H1 (cell line): ENCODE measurements around the gene AFAP1L1. TPM values are rescaled to one million over a fixed set of nuclear protein-coding genes. Genes with fewer than 3 reads are reported as not detected.

ENCODE experiments used
- BCL11A ChIP-seq, 2 experiments: IDR thresholded peaks; one replicate each; pipeline ENCODE4 v1.6.1; 2011; ENCODE audit warnings: low read depth in 2 of 2, low read length in 2 of 2, mild to moderate bottlenecking in 2 of 2
- JUN ChIP-seq: IDR thresholded peaks from 2 replicates; pipeline ENCODE4 v1.6.1; 2011; ENCODE audit warnings: low read depth, mild to moderate bottlenecking, improper control_type of control experiment, low read length
- MAFK ChIP-seq: IDR thresholded peaks from 2 replicates; pipeline ENCODE4 v1.6.1; 2012; ENCODE audit warnings: low read depth, mild to moderate bottlenecking, improper control_type of control experiment, low read length
- RAD21 ChIP-seq, 2 experiments: IDR thresholded peaks in 1 of 2; conservative IDR thresholded peaks in 1 of 2; 2 replicates each; pipeline ENCODE4 v1.6.1; 2011; ENCODE audit warnings: low read depth in 2 of 2, low read length in 2 of 2, improper control_type of control experiment in 1 of 2, inconsistent platforms in 1 of 2, mild to moderate bottlenecking in 1 of 2, moderate library complexity in 1 of 2
- SAP30 ChIP-seq: fragments of 300-600 bp; sonication (generic); IDR thresholded peaks from 2 replicates; pipeline ENCODE4 v1.7.1; 2012; ENCODE audit warnings: low read length, moderate library complexity, mild to moderate bottlenecking, inconsistent platforms; ENCODE audit not compliant: insufficient read depth, insufficient replicate concordance
- SIN3A ChIP-seq, 2 experiments: IDR thresholded peaks in 1 of 2; conservative IDR thresholded peaks in 1 of 2; 2 replicates each; pipeline ENCODE4 v1.6.1; 2011 to 2012; ENCODE audit warnings: low read length in 2 of 2, improper control_type of control experiment in 1 of 2, low read depth in 1 of 2, mild to moderate bottlenecking in 1 of 2
- SUZ12 ChIP-seq: fragments of 200-600 bp; sonication (generic); IDR thresholded peaks from 2 replicates; pipeline ENCODE4 v1.6.1; 2012; ENCODE audit warnings: mild to moderate bottlenecking, inconsistent platforms, low read length, moderate library complexity, mixed read lengths
- TAF7 ChIP-seq: optimal IDR thresholded peaks from 2 replicates; pipeline ENCODE3; 2011; ENCODE audit warnings: low read depth, mild to moderate bottlenecking, inconsistent platforms, low read length, moderate library complexity, borderline replicate concordance
- polyA plus RNA-seq, 7 experiments: library from polyadenylated mRNA; depleted of rRNA in 3 of 7; stranded (reverse) in 5 of 7; unstranded in 2 of 7; fragments of >200 nt in 5 of 7; fragments of 200-250 nt in 2 of 7; gene quantifications; 1 replicate in 5 of 7; 2 replicates in 1 of 7; 4 replicates in 1 of 7; pipeline versions ENCODE4 v1.2.1 to v1.2.3, GENCODE V29; 2011 to 2013; ENCODE audit warnings: missing spikeins in 2 of 7, mixed read lengths in 2 of 7
- total RNA-seq: library from RNA; stranded (reverse); fragmentation: NEBNext Ultra II Directional; extraction: Animal tissue kit (Norgen Biotek cat#: 25700); gene quantifications from 2 replicates; pipeline ENCODE4 v1.2.1, GENCODE V29; 2021
- TF ChIP-seq, protein P1 (sequence below): fragments of 300-600 bp; sonication (generic); IDR thresholded peaks from 2 replicates; pipeline ENCODE4 v1.7.1; 2012; ENCODE audit warnings: low read length, moderate library complexity, mild to moderate bottlenecking, inconsistent platforms; ENCODE audit not compliant: insufficient replicate concordance

AFAP1L1 gene
- total and polyA plus RNA-seq, 2 of the 8 experiments (the other 6 are each of a cell fraction or from before 2014, with no cell fraction given) = 0.79 to 4.7 TPM

DNA sequence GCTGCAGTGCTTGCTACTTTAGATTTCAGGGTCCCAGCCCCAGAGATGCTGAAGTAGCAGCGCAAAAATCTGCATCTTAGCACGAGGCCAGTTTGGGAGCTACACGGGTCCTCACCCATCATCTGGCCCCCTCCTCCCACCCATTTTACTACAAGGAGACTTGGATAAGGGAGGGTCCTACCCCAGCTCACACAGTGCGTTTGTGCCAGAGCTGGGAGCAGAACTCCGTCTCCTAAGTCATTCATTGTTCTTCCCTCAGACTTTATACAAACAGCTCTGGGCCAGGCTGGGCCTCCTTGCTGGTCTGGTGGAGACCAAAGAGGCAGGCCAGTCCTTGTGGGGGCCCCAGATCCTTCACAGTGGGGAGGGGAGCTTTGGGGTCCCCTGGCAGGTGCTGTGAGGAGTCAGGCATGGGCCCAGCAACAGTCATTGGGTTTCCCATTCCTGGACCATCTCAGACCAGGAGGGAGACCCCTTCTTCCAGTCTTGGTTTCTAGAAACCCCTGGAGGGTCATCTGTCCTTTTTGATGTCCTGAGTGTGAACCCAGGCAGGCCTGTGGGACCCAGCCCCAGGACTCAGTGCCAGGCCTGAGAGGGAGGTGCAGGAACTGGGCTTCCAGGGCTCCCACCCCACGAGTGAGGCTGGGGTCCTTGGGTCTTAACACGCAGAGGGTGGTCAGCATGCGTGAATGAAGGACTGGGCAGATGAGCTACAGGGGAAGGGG lies 109.8 kb downstream of the AFAP1L1 start (continued):
- TF ChIP-seq, protein P1, sequence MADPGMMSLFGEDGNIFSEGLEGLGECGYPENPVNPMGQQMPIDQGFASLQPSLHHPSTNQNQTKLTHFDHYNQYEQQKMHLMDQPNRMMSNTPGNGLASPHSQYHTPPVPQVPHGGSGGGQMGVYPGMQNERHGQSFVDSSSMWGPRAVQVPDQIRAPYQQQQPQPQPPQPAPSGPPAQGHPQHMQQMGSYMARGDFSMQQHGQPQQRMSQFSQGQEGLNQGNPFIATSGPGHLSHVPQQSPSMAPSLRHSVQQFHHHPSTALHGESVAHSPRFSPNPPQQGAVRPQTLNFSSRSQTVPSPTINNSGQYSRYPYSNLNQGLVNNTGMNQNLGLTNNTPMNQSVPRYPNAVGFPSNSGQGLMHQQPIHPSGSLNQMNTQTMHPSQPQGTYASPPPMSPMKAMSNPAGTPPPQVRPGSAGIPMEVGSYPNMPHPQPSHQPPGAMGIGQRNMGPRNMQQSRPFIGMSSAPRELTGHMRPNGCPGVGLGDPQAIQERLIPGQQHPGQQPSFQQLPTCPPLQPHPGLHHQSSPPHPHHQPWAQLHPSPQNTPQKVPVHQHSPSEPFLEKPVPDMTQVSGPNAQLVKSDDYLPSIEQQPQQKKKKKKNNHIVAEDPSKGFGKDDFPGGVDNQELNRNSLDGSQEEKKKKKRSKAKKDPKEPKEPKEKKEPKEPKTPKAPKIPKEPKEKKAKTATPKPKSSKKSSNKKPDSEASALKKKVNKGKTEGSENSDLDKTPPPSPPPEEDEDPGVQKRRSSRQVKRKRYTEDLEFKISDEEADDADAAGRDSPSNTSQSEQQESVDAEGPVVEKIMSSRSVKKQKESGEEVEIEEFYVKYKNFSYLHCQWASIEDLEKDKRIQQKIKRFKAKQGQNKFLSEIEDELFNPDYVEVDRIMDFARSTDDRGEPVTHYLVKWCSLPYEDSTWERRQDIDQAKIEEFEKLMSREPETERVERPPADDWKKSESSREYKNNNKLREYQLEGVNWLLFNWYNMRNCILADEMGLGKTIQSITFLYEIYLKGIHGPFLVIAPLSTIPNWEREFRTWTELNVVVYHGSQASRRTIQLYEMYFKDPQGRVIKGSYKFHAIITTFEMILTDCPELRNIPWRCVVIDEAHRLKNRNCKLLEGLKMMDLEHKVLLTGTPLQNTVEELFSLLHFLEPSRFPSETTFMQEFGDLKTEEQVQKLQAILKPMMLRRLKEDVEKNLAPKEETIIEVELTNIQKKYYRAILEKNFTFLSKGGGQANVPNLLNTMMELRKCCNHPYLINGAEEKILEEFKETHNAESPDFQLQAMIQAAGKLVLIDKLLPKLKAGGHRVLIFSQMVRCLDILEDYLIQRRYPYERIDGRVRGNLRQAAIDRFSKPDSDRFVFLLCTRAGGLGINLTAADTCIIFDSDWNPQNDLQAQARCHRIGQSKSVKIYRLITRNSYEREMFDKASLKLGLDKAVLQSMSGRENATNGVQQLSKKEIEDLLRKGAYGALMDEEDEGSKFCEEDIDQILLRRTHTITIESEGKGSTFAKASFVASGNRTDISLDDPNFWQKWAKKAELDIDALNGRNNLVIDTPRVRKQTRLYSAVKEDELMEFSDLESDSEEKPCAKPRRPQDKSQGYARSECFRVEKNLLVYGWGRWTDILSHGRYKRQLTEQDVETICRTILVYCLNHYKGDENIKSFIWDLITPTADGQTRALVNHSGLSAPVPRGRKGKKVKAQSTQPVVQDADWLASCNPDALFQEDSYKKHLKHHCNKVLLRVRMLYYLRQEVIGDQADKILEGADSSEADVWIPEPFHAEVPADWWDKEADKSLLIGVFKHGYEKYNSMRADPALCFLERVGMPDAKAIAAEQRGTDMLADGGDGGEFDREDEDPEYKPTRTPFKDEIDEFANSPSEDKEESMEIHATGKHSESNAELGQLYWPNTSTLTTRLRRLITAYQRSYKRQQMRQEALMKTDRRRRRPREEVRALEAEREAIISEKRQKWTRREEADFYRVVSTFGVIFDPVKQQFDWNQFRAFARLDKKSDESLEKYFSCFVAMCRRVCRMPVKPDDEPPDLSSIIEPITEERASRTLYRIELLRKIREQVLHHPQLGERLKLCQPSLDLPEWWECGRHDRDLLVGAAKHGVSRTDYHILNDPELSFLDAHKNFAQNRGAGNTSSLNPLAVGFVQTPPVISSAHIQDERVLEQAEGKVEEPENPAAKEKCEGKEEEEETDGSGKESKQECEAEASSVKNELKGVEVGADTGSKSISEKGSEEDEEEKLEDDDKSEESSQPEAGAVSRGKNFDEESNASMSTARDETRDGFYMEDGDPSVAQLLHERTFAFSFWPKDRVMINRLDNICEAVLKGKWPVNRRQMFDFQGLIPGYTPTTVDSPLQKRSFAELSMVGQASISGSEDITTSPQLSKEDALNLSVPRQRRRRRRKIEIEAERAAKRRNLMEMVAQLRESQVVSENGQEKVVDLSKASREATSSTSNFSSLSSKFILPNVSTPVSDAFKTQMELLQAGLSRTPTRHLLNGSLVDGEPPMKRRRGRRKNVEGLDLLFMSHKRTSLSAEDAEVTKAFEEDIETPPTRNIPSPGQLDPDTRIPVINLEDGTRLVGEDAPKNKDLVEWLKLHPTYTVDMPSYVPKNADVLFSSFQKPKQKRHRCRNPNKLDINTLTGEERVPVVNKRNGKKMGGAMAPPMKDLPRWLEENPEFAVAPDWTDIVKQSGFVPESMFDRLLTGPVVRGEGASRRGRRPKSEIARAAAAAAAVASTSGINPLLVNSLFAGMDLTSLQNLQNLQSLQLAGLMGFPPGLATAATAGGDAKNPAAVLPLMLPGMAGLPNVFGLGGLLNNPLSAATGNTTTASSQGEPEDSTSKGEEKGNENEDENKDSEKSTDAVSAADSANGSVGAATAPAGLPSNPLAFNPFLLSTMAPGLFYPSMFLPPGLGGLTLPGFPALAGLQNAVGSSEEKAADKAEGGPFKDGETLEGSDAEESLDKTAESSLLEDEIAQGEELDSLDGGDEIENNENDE = no peak
- no peak for TF ChIP-seq JUN
- no peak for TF ChIP-seq SAP30
- no peak for TF ChIP-seq RAD21 (IDR thresholded peaks at IDR 0.05 in 1 of 2, conservative IDR thresholded peaks at IDR 0.05 in 1 of 2; ENCODE audit: low read depth in 2 of 2, low read length in 2 of 2)
- no peak for TF ChIP-seq TAF7
- no peak for TF ChIP-seq SIN3A (conservative IDR thresholded peaks at IDR 0.05 in 1 of 2, IDR thresholded peaks at IDR 0.05 in 1 of 2; ENCODE audit: low read depth in 1 of 2, low read length in 2 of 2)
- no peak for TF ChIP-seq MAFK
- TF ChIP-seq BCL11A (IDR thresholded peaks at IDR 0.05; ENCODE audit: low read depth in 2 of 2, low read length in 2 of 2) = no peak
- no peak for TF ChIP-seq SUZ12
